ENCODE measurements around the gene ESCO1. TPM values are rescaled to one million over a fixed set of nuclear protein-coding genes. Genes with fewer than 3 reads are reported as not detected.

Gene ESCO1
- total and polyA plus RNA-seq, 2 of the 4 experiments (the other 2 are of a cell fraction), result 3.1 to 4.5 TPM

DNA sequence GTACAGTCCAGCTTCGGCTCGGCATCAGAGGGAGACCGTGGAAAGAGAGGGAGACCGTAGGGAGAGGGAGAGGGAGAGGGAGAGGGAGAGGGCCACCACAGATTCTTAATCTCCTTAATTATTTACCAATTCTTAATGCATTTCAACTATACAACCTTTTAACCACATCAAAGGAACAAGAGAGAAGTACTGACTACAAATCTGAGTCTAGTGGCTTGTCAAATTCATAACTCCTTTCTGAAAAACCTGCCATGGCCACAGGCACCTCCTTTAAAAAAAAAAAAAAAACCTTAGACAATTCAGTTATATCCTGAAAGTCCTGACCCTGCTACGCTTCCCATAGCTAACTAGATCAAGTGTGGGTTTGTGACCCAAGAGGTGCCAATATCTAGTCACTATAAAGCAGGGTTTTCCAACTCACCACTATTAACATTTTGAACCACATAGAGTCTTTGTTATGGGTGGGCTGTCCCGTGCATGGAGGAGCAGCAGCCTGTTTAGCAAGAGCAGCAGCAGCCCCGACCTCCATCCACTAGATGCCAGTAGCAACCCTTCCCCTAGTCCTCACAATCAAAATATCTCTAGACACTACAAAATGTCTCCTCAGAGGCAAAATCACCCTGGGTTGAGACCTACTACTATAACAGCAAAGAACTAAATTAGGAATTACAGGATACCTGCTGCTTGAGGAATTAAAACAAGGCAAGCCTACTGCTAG is 6.8 kb downstream of the ESCO1 start:
- Histone ChIP-seq H4K20me1 (ENCODE audit: insufficient read depth, low read length) (peaks cover 3% of the 10 kb centered on the region; the same call in 1 of the 2 replicates), H2BK15ac (ENCODE audit: low read depth, low read length) (no peak overlapping the region), H3K9me1 (ENCODE audit: insufficient read depth, low read length) (no peaks in the 10 kb centered on the region), H3K79me1 (ENCODE audit: low read depth in 1 of 2, low read length in 2 of 2) (peaks cover 13 to 30% of the 10 kb centered on the region in 2 experiments), H3K9me3 (ENCODE audit: control insufficient read depth, insufficient read depth, low read length) (no peaks in the 10 kb centered on the region), H3K4me2 (ENCODE audit: low read depth, low read length) (no peak overlapping the region), H4K5ac (ENCODE audit: low read depth, low read length) (no peak overlapping the region), H3K18ac (ENCODE audit: low read depth, low read length) (no peak overlapping the region), H2AK9ac (replicated peaks; ENCODE audit: low read depth, low read length, poor library complexity) (no peak overlapping the region), H3K23ac (ENCODE audit: low read depth, low read length) (no peak overlapping the region), H3K14ac (replicated peaks; ENCODE audit: low read depth, low read length) (no peak overlapping the region), H3K9ac (ENCODE audit: low read depth, low read length) (no peak overlapping the region), H3K36me3 (ENCODE audit: control insufficient read depth, insufficient read depth, low read length) (no peaks in the 10 kb centered on the region), H4K8ac (ENCODE audit: low read depth in 2 of 2, low read length in 2 of 2) (no peak overlapping the region), H2BK120ac (ENCODE audit: low read depth, low read length) (no peak overlapping the region), H3K27me3 (ENCODE audit: control insufficient read depth, insufficient read depth, low read length) (no peaks in the 10 kb centered on the region), H3K4me3 (ENCODE audit: insufficient read depth, low read depth, low read length) (no peak overlapping the region), H2BK5ac (ENCODE audit: low read depth, low read length, poor library complexity, severe bottlenecking) (no peak overlapping the region), H2BK20ac (ENCODE audit: low read depth, low read length) (no peak overlapping the region), H2AK5ac (ENCODE audit: low read depth, low read length) (no peak overlapping the region), H3K27ac (ENCODE audit: insufficient read depth, low read length) (no peak overlapping the region), H4K91ac (ENCODE audit: insufficient read depth, low read depth, low read length) (no peak overlapping the region), H3K56ac (ENCODE audit: extremely low read depth, insufficient read depth, low read length) (no peak overlapping the region), H3K4ac (ENCODE audit: low read depth, low read length) (no peak overlapping the region), H2AFZ (replicated peaks; ENCODE audit: low read length, poor library complexity) (no peak overlapping the region), H3K4me1 (ENCODE audit: control insufficient read depth, insufficient read depth, low read length) (no peaks in the 10 kb centered on the region)
- dilution Hi-C loops (cut with HindIII; ENCODE audit: low sequenced_read_pairs, unreplicated experiment) (no loop called here), in situ Hi-C loops (cut with MboI; ENCODE audit: low sequenced_read_pairs) (no loop called here), intact Hi-C loops (cut with micrococcal nuclease) (no loop called here)
- DNase-seq (no peak), ATAC-seq (ENCODE audit: low read depth) (no peak)
- CTCF ChIA-PET, result no interaction called here
- no CpG with 5 or more reads among the region's 7 CpGs for WGBS, 2 experiments (ENCODE audit: extremely low coverage in 2 of 2, insufficient read length in 1 of 2)
- TF ChIP-seq, protein P1, sequence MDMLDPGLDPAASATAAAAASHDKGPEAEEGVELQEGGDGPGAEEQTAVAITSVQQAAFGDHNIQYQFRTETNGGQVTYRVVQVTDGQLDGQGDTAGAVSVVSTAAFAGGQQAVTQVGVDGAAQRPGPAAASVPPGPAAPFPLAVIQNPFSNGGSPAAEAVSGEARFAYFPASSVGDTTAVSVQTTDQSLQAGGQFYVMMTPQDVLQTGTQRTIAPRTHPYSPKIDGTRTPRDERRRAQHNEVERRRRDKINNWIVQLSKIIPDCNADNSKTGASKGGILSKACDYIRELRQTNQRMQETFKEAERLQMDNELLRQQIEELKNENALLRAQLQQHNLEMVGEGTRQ (IDR thresholded peaks at IDR 0.05; ENCODE audit: low read depth, low read length), result no peak
- TF ChIP-seq RCOR1 (IDR thresholded peaks at IDR 0.05; ENCODE audit: insufficient replicate concordance, low read length), result no peak
- no peak for TF ChIP-seq NFE2L2 (IDR thresholded peaks at IDR 0.05; ENCODE audit: low read depth, low read length)
- TF ChIP-seq RFX5 (IDR thresholded peaks at IDR 0.05; ENCODE audit: low read depth, low read length), result no peak
- TF ChIP-seq BHLHE40 (IDR thresholded peaks at IDR 0.05; ENCODE audit: low read depth, low read length), result no peak
- TF ChIP-seq, protein P2, sequence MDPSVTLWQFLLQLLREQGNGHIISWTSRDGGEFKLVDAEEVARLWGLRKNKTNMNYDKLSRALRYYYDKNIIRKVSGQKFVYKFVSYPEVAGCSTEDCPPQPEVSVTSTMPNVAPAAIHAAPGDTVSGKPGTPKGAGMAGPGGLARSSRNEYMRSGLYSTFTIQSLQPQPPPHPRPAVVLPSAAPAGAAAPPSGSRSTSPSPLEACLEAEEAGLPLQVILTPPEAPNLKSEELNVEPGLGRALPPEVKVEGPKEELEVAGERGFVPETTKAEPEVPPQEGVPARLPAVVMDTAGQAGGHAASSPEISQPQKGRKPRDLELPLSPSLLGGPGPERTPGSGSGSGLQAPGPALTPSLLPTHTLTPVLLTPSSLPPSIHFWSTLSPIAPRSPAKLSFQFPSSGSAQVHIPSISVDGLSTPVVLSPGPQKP (IDR thresholded peaks at IDR 0.05; ENCODE audit: borderline replicate concordance, low read depth, low read length), result no peak
- no peak for TF ChIP-seq POLR2A (IDR thresholded peaks at IDR 0.05; ENCODE audit: low read depth, low read length)
- no peak for TF ChIP-seq FOS (IDR thresholded peaks at IDR 0.05; ENCODE audit: low read depth, low read length)
- no peak for TF ChIP-seq CHD1 (IDR thresholded peaks at IDR 0.05; ENCODE audit: low read depth, low read length)
- no peak for TF ChIP-seq MAZ (IDR thresholded peaks at IDR 0.05; ENCODE audit: borderline replicate concordance, low read depth, low read length)
- TF ChIP-seq CEBPB (IDR thresholded peaks at IDR 0.05; ENCODE audit: low read depth, low read length), result no peak
- no peak for TF ChIP-seq SMC3 (IDR thresholded peaks at IDR 0.05; ENCODE audit: low read depth, low read length)
- TF ChIP-seq RAD21 (IDR thresholded peaks at IDR 0.05; ENCODE audit: low read length), result no peak
- TF ChIP-seq MXI1 (IDR thresholded peaks at IDR 0.05; ENCODE audit: borderline replicate concordance, low read depth, low read length), result no peak
- TF ChIP-seq, protein P3, sequence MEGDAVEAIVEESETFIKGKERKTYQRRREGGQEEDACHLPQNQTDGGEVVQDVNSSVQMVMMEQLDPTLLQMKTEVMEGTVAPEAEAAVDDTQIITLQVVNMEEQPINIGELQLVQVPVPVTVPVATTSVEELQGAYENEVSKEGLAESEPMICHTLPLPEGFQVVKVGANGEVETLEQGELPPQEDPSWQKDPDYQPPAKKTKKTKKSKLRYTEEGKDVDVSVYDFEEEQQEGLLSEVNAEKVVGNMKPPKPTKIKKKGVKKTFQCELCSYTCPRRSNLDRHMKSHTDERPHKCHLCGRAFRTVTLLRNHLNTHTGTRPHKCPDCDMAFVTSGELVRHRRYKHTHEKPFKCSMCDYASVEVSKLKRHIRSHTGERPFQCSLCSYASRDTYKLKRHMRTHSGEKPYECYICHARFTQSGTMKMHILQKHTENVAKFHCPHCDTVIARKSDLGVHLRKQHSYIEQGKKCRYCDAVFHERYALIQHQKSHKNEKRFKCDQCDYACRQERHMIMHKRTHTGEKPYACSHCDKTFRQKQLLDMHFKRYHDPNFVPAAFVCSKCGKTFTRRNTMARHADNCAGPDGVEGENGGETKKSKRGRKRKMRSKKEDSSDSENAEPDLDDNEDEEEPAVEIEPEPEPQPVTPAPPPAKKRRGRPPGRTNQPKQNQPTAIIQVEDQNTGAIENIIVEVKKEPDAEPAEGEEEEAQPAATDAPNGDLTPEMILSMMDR (conservative IDR thresholded peaks at IDR 0.05; ENCODE audit: low read depth, low read length), result no peak
- TF ChIP-seq MAFK (IDR thresholded peaks at IDR 0.05; ENCODE audit: low read depth, low read length), result no peak
- BruUV-seq (replicated peaks), result no TSS peak
- POLR2A ChIA-PET (ENCODE audit: unreplicated experiment), result no interaction called here

Measured in IMR-90 (cell line).